GM21529 (cell line): ENCODE measurements around the gene MMRN2.

Experiments used
- ATAC-seq: cut with Tn5 transposase; IDR thresholded peaks from one replicate; pipeline ENCODE4 v1.9.1; 2021; ENCODE audit not compliant: unreplicated experiment

Gene MMRN2

DNA sequence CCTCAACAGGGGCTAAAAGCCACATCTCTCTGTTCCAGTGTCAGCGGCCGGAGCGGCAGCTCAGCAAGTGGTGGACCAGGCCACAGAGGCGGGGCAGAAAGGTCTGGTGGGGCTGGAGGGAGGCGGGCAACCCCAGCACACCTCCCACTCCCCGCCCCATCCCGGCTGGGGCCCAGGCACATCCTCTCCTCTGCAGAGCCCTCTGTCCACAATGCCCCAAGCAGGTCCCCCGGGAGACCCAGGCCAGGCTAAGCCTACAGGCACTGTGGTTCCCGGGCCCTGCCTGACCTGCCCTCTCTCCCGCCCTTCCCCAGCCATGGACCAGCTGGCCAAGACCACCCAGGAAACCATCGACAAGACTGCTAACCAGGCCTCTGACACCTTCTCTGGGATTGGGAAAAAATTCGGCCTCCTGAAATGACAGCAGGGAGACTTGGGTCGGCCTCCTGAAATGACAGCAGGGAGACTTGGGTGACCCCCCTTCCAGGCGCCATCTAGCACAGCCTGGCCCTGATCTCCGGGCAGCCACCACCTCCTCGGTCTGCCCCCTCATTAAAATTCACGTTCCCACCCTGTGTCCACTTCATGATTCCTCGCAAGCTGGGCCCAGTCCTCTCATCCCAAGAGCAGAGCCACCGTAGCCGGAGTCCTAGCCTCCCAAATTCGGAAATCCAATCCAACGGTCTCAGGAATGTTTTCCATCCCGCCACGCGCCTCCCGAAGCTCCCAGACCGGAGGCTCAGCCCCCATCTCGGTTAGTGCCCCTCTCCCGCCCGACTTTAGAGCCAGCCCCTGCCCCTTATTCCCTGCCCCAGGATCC is 13.0 kb upstream of the MMRN2 start:
- no peak for ATAC-seq

DNA sequence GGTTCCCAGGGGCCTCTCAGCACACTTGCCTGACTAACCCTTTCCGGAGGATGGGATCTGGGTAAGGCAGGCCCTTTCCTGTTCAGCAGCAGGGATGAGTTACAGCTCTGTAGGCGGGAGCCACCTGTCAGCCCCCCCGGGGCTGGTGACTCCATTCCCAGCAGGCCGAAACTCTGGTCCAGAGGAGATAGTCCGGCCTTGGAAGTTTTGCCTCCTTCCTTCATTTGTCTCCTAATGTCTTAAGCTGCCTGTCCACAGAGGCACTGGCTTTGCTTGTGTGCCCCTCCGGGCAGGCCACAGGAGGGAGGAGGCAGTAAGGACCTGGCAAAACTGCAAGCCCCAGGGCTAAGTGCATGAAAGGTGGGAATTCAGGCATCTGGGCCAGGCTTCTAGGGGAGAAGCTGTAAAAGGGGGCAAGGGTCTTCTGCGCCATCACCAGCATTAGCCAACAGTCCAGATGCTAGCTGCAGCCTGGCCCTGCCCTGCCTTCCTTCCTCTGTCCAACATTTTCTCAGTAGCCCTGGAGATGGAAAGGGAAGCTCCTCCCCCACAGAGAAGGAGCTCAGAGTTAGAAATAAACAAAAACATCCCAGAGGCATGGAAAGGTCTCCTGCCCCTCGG is 12.1 kb upstream of the MMRN2 start:
- no peak for ATAC-seq

DNA sequence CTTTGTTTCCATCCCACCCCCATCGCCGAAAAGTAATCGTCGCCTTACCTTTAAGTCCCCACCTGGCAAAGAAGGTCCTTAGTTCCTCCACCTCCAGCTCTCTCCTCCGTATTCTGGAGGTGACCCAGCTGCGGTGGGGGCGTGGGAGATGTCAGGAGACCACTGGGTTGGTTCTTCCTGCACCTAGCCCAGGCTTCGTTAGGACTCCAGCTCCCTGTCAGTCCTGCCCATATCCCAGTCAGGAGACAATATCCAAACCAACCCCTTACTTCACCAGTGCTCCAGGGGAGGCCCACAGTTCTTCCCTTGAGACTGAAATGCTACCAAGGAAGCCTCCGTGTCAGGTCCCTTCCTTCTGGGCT is 11.6 kb upstream of the MMRN2 start:
- ATAC-seq, result no peak

GRCh38 chr10:86968271-86968993 is 11.0 kb upstream of the MMRN2 start, which contains the start of gene ADIRF:
Gene ADIRF, plus strand, starts transcription at chr10:86968482. Its CDS starts 63 bp downstream, at chr10:86968545.
- ATAC-seq, result no peak

DNA sequence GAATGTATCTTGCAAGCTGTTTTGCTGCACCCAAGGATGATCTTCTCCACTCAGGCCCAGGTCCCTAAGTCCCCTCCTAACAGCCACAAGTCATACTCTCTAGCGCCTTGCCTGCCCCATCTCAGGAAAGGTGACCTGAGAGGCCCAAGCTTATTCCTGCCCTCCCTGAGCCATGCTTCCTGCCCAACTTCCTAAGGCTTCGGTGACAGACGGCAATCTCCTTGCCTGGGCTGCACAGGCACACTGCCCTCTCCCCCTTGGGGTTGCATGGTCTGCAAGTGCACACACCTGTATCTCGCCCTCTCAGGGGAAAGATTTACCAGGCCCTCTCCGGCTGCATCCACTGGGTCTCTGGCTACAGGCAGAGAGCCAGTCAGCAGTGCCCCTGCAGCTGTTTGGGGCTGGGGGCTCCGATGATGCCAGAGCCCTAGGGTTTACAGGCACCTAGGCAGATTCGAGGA is 10.1 kb upstream of the MMRN2 start:
- ATAC-seq, result no peak

DNA sequence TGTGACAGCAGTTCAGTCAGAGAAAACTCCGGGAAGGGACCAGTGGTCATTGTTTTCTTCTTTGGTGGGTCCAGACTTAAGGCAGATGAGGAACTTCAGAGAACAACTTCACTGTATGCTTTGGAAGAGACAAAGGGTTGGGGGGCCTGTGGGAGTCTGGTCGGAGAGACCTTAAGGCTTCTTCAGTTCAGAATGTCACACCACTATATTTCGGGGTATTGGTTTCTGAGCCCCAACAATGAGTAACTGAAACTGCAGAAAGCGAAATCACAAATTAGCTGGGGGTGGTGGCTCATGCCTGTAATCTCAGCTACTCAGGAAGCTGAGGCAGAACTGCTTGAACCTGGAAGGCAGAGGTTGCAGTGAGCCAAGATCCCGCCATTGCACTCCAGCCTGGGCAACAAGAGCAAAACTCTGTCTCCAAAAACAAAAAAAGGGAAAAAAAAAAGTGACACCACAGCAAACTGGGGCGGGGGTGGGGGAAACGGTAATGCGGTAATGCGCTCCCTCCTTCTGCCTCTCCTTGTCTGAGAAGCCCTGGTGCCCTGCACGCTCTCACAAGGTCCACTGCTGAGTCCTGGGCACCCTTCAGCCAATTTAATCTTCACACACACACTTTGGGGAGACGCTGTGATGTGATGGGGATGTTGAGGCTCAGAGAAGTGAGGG is 8.7 kb upstream of the MMRN2 start:
- ATAC-seq, result peak; percentile 45

DNA sequence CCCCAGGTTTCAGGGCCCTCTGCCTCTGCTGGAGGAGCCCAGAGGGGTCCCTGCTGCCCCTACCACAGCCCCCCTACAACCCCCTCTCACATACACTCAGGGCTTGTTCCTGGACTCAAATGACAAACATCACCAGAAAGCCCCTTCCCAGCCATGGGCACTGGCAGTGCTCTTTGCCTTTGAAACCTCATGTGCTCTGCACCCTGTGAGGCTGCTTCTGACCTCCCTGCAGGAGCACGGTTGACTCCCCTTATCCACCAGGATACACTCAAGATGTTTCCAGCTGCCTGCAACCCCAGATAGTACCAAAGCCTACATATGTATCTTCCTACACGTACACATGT is 7.4 kb upstream of the MMRN2 start:
- ATAC-seq, result no peak

DNA sequence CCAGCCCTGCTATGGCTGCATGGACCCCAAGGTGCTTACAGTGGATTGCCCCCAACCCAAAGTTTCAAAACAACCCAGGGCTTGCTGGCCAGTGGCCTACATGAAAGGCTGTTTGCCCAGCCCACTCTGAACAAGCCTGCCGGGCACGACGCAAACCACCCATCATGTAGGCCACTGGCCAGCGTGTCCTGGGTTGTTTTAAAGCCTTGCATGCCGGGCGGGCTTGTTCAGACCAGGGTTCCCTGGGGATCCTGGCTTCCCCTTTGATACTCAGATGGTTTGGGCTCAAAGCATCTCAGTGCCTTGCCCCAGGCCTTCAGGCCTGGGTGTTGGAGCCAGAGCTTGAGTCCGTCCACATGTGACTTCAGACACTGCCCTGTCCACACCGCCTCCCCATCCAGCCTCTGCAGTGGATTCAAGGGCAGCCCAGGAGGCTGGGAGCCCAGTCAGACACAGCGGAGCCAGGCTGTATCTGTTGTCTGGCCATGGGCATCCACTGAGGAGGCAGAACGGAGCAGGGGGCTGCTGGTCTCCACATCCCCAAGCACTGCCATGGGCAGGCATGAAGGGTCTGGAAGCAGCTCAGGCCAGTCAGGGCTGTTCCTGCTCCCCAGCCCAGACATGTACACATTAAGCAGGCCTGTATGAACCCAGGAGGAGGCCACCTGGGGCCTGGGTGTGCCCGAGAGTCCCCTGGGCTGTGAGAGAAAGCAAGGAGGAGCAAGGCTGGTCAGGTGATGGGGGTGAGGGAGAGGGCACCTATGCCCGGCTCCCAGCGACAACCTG is 6.8 kb upstream of the MMRN2 start:
- no peak for ATAC-seq

GRCh38 chr10:86963341-86963919 is 6.0 kb upstream of the MMRN2 start:
- ATAC-seq, result no peak

GRCh38 chr10:86962981-86963310 is 5.5 kb upstream of the MMRN2 start:
- no peak for ATAC-seq

GRCh38 chr10:86962136-86962980 is 4.9 kb upstream of the MMRN2 start:
- no peak for ATAC-seq

DNA sequence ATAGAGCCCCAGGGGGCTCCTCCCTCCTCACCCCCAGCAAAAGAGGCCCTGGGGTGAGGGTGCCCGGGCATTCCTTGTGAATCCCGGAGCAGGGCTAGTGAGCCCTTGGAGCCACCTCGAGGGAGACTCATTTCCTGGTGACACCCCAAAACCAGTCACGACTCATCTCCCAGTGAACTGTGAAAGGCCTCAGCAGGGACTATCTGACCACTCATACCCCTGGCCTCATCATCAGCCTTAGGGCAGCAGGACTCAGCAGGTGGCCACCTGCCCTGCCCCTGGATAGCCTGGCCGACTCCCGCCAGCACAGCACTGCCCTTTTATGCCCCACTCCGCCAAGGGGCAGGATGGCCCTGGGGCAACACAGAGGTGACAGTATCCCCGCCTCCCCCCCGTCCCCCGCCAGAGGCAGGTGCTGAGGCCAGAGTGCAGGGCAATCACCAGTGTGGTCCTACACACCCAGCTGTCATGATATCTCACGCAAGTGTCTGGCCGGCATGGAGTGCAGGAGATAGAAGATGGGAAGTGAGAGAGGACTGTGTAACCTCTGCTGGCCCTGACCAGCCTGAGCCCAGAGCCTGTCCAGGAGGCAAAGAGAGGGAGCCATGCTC is 4.2 kb upstream of the MMRN2 start:
- ATAC-seq, result no peak

- ATAC-seq, result no peak
Observed at GRCh38 chr10:86960863-86961434, 3.5 kb upstream of the MMRN2 start.

- peak; percentile 80 for ATAC-seq
Observed at GRCh38 chr10:86960003-86960862, 2.8 kb upstream of the MMRN2 start.

DNA sequence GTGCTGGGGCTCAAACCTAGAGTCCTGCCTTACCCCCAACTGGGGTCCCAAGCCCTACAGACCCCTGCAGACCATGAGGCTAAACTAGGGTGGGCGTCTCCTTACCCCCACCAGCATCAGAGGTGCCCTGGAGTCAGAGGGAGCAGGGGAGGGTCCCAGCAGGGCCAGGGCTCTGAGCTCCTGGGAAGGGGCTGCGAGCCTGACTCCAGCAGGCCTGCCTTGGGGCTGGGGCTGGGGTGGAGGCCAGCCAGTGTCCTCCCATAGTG is 2.3 kb upstream of the MMRN2 start:
- no peak for ATAC-seq

- ATAC-seq, result no peak
Observed at GRCh38 chr10:86958901-86959736, 1.7 kb upstream of the MMRN2 start.
